Breast epithelium (tissue), 3 donors: ENCODE measurements around the gene HPCAL1.

Source experiments
- CTCF ChIP-seq, 3 donors: fragments of 450-650 bp; IDR thresholded peaks; one replicate each; pipeline ENCODE4 v1.5.1; 2016 to 2017; ENCODE audit warnings: antibody characterized with exemption in 3 of 3, mild to moderate bottlenecking in 3 of 3, moderate library complexity in 3 of 3
- POLR2A ChIP-seq: fragments of 450-650 bp; IDR thresholded peaks from one replicate; pipeline ENCODE4 v1.6.1; 2016; ENCODE audit warnings: antibody characterized with exemption, mild to moderate bottlenecking, moderate library complexity
- POLR2AphosphoS5 ChIP-seq, 3 donors: sonication (generic); formaldehyde crosslinking; IDR thresholded peaks; one replicate each; pipeline ENCODE4 v1.6.1; 2017; ENCODE audit warnings: antibody characterized with exemption in 3 of 3

- TF ChIP-seq CTCF (IDR thresholded peaks at IDR 0.05) (no peak), POLR2A (no peak), POLR2AphosphoS5 (IDR thresholded peaks at IDR 0.05) (no peak)
Observed at GRCh38 chr2:10360850-10361588, 58.3 kb downstream of the HPCAL1 start.
